Lung (tissue), 12 donors: Measurements from ENCODE around the gene GABPB1. TPM values are rescaled to one million over a fixed set of nuclear protein-coding genes. Genes with fewer than 3 reads are reported as not detected.

Source experiments
- ATAC-seq: fragments of 200-7000 bp; cut with Tn5 transposase; one replicate; pipeline ENCODE4 v1.9.1; 2020; ENCODE audit warnings: moderate number of reproducible peaks; ENCODE audit not compliant: insufficient read depth, low FRiP score
- DNase-seq, 3 donors: peaks; one replicate each; pipeline ENCODE4 v3.0.0-alpha.2; 2013 to 2017
- H3K27ac ChIP-seq, 2 donors: one replicate each; pipeline ENCODE4 v1.5.1; 2013; ENCODE audit warnings: mild to moderate bottlenecking in 2 of 2, moderate library complexity in 2 of 2, control low read depth in 1 of 2, inconsistent platforms in 1 of 2, low read depth in 1 of 2, low read length in 1 of 2
- H3K27me3 ChIP-seq, 3 donors: one replicate each; pipeline ENCODE4 v1.5.1; 2013; ENCODE audit warnings: low read length in 2 of 3; ENCODE audit not compliant: control insufficient read depth in 3 of 3, insufficient read depth in 3 of 3
- H3K36me3 ChIP-seq, 4 donors: one replicate each; pipeline ENCODE4 v1.5.1; 2013; ENCODE audit warnings: low read length in 4 of 4, mild to moderate bottlenecking in 1 of 4, moderate library complexity in 1 of 4; ENCODE audit not compliant: control insufficient read depth in 4 of 4, insufficient read depth in 4 of 4
- H3K4me1 ChIP-seq, 5 donors: one replicate each; pipeline ENCODE4 v1.5.1; 2013; ENCODE audit warnings: low read length in 5 of 5, mild to moderate bottlenecking in 2 of 5, moderate library complexity in 1 of 5; ENCODE audit not compliant: control insufficient read depth in 5 of 5, insufficient read depth in 5 of 5
- H3K4me3 ChIP-seq: one replicate; pipeline ENCODE4 v1.5.1; 2013; ENCODE audit warnings: mild to moderate bottlenecking, control low read depth, moderate library complexity
- H3K9ac ChIP-seq, 2 donors: one replicate each; pipeline ENCODE4 v1.5.1; 2013; ENCODE audit warnings: low read length in 2 of 2, control low read depth in 1 of 2; ENCODE audit not compliant: insufficient read depth in 1 of 2
- H3K9me3 ChIP-seq, 4 donors: one replicate each; pipeline ENCODE4 v1.5.1; 2013; ENCODE audit warnings: low read length in 3 of 4, mild to moderate bottlenecking in 1 of 4, moderate library complexity in 1 of 4; ENCODE audit not compliant: control insufficient read depth in 4 of 4, insufficient read depth in 3 of 4
- WGBS, 2 donors: extraction: QIAGEN DNeasy Blood & Tissue Kit; methylation state at CpG; one replicate each; pipeline ENCODE4 v1.1.7; 2013; 5-methylcytosine and 5-hydroxymethylcytosine counted together
- polyA plus RNA-seq, 2 donors: library from polyadenylated mRNA; stranded (reverse); fragments of 200-250 nt; gene quantifications; one replicate each; pipeline ENCODE4 v1.2.1, GENCODE V29; 2013
- total RNA-seq, 2 donors: library from RNA; depleted of rRNA in 1 of 2; stranded (reverse); fragments of >200 nt in 1 of 2; gene quantifications; one replicate each; pipeline ENCODE4 v1.2.1, GENCODE V29; 2014 to 2021
- TF ChIP-seq, protein P1 (sequence below): IDR thresholded peaks from 2 replicates; pipeline ENCODE4 v1.5.1; 2012; ENCODE audit warnings: mild to moderate bottlenecking; ENCODE audit errors: control extremely low read depth, extremely low read depth
- donor health status: control.
- donor health status: control.
- donor health status: Bipolar disorder and iron deficiency.
- donor health status: healthy.
- donor health status: DM: yes; HTN: yes; CAD: no.

Gene GABPB1
- total and polyA plus RNA-seq, 4 donors: 6.1 to 42.8 (median 13.6) TPM

DNA sequence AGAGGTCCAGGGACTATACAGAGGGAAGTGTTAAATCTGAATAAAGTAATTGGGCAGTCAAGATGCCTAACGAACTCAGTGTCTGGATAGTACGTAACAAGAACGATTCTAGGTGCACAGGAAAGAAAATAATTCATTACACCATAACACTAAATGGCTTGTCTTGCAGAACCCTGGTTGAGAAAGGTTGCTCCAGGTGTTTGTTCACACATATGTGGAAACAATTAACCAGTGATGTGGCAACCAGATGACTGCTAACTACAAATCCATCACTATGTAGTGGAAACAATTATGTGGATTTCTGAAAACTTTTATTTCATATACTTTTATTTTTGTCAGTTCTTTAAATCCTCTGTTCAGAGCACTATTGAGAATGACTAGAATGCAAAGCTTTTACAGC lies 79.1 kb downstream of the GABPB1 start:
- H3K4me3 ChIP-seq: no peak overlapping the region
- no peak overlapping the region for H3K27ac ChIP-seq
- H3K9me3 ChIP-seq: no peaks in the 10 kb centered on the region
- H3K9ac ChIP-seq: no peak overlapping the region
- TF ChIP-seq, protein P1, sequence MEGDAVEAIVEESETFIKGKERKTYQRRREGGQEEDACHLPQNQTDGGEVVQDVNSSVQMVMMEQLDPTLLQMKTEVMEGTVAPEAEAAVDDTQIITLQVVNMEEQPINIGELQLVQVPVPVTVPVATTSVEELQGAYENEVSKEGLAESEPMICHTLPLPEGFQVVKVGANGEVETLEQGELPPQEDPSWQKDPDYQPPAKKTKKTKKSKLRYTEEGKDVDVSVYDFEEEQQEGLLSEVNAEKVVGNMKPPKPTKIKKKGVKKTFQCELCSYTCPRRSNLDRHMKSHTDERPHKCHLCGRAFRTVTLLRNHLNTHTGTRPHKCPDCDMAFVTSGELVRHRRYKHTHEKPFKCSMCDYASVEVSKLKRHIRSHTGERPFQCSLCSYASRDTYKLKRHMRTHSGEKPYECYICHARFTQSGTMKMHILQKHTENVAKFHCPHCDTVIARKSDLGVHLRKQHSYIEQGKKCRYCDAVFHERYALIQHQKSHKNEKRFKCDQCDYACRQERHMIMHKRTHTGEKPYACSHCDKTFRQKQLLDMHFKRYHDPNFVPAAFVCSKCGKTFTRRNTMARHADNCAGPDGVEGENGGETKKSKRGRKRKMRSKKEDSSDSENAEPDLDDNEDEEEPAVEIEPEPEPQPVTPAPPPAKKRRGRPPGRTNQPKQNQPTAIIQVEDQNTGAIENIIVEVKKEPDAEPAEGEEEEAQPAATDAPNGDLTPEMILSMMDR: no peak
- H3K27me3 ChIP-seq: no peaks in the 10 kb centered on the region
- H3K4me1 ChIP-seq: no peaks in the 10 kb centered on the region
- WGBS, 2 donors: 46 to 80% methylated on average over 3 of the region's 3 CpGs
- no peak for DNase-seq
- ATAC-seq: no peak
- H3K36me3 ChIP-seq: peaks cover 0 to 2% (median under 1%) of the 10 kb centered on the region in 4 donors

DNA sequence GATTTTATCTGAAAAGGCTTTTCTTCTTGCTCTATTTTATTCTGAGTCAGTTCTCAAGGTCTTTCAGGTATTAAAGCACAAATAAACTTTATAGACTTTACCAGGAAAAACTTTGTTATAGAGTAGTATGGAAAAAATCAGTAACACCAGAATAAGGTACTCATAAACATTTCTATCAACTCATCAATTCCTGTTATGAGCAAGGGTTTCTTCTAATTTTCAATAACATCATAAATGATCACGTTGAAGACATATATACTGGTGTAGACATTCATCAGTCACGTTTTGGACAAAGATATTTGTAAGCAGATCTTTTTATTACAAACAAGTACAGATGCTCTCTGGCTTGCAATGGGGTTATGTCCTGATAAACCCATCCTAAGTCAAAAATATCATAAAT lies 79.9 kb downstream of the GABPB1 start:
- Histone ChIP-seq H3K36me3 (peaks cover 0 to 2% (median 0%) of the 10 kb centered on the region in 4 donors), H3K9ac (no peak overlapping the region), H3K9me3 (no peaks in the 10 kb centered on the region), H3K4me1 (no peaks in the 10 kb centered on the region), H3K27me3 (no peaks in the 10 kb centered on the region), H3K4me3 (no peak overlapping the region), H3K27ac (no peak overlapping the region)
- TF ChIP-seq, protein P1: no peak
- 60 to 63% methylated on average over 2 of the region's 2 CpGs for WGBS, 2 donors
- no peak for DNase-seq
- ATAC-seq: no peak

DNA sequence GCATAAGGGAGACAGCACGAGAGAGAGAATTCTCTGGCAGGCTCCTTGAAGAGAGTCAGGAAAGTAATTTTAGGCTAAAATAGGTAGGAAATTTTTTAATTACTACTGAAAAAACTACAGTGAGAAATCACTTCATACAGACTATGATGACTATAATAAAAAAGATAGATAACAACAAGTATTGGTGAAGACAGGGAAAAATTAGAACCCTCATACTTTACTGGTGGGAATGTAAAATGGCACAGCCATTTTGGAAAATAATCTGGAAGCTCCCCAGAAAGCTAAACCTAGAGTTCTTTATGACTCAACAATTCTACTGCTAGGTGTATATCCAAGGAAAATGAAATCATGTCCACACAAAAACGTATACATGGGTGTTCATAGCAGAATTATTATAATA lies 87.4 kb downstream of the GABPB1 start:
- no peak overlapping the region for H3K27ac ChIP-seq
- H3K36me3 ChIP-seq: no peaks in the 10 kb centered on the region
- H3K9me3 ChIP-seq: peaks cover 0 to 5% (median 0%) of the 10 kb centered on the region in 4 donors
- ATAC-seq (no peak), DNase-seq (no peak)
- peaks cover 0 to 2% (median 0%) of the 10 kb centered on the region in 5 donors for H3K4me1 ChIP-seq
- no peak overlapping the region for H3K9ac ChIP-seq
- WGBS, 2 donors: 82 to 86% methylated on average over 2 of the region's 2 CpGs
- no peaks in the 10 kb centered on the region for H3K27me3 ChIP-seq
- TF ChIP-seq, protein P1: no peak
- H3K4me3 ChIP-seq: no peak overlapping the region

DNA sequence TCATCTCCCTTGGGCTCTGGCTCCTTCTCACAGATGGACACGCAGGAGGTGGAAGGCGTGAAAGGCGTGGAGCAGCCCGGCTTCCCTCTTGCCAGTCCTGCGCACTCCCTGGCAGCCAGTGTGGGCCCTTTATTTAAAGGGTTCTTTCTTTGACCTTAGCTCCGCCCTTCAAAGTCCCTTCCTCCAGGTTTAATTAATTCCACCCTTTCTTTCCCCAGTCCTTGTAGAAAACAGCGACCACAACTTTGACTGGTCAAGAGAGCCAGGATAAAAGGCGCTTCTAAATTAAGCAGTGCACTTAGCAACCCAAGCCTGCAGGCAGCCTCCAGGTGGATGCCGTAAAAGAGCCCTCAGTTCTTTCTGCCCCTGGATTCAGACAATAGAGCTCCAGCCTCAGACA lies 89.4 kb downstream of the GABPB1 start, which contains the start of gene HDC:
Gene HDC, minus strand, starts transcription at position 107 of the 400 bp plus-strand sequence. Its CDS starts 103 bp downstream, at position 4.
- ATAC-seq: no peak
- no peak within 1 kb of the TSS for H3K9ac ChIP-seq
- 68 to 88% methylated on average over 9 of the region's 9 CpGs for WGBS, 2 donors
- no peaks in the 10 kb centered on the region for H3K36me3 ChIP-seq
- TF ChIP-seq, protein P1: no peak
- H3K27ac ChIP-seq: no peak within 1 kb of the TSS
- H3K9me3 ChIP-seq: peaks cover 0 to 5% (median 0%) of the 10 kb centered on the region in 4 donors
- H3K4me1 ChIP-seq: peaks cover 0 to 3% (median 0%) of the 10 kb centered on the region in 5 donors
- H3K27me3 ChIP-seq: no peaks in the 10 kb centered on the region
- H3K4me3 ChIP-seq: no peak within 1 kb of the TSS
- DNase-seq: no peak
